KOPT-K1 (cell line): ENCODE measurements around the gene NELL1.

Experiments
- H3K27ac ChIP-seq: fragments of 200-600 bp; sonication (generic); 2 replicates; pipeline ENCODE4 v1.5.1; 2016; ENCODE audit warnings: antibody characterized with exemption, mild to moderate bottlenecking, low read depth, low read length; ENCODE audit not compliant: poor library complexity, severe bottlenecking
- H3K36me3 ChIP-seq: fragments of 200-600 bp; sonication (generic); 2 replicates; pipeline ENCODE4 v1.5.1; 2017; ENCODE audit warnings: antibody characterized with exemption, mild to moderate bottlenecking, low read length, moderate library complexity; ENCODE audit not compliant: insufficient read depth
- H3K9me3 ChIP-seq: fragments of 200-600 bp; sonication (generic); 2 replicates; pipeline ENCODE4 v1.5.1; 2017; ENCODE audit warnings: antibody characterized with exemption, low read length, mild to moderate bottlenecking; ENCODE audit not compliant: insufficient read depth, poor library complexity, severe bottlenecking

Gene NELL1

DNA sequence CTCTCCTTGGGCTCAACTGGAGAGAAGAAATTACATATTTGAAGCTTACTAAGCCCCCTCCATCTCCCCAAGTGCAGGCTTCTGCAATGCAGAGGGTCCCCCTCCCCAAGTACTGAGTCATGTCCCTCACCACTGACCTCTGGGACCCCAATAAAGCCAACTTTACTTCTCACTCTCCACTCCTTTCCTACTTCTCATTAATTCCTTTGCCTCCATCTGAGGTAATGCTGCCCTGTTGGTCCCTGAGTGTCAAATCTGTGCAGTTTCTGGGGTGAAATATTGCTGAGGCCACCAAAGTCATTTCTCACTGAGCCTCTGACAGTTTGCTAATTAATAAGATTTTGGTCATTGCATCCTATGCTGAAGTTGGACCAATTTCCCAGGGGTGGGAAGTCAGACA is 101.6 kb downstream of the NELL1 start:
- H3K36me3 ChIP-seq: no peaks in the 10 kb centered on the region
- no peak overlapping the region for H3K27ac ChIP-seq

GRCh38 chr11:20771681-20772080 is 102.3 kb downstream of the NELL1 start:
- no peaks in the 10 kb centered on the region for H3K36me3 ChIP-seq
- no peaks in the 10 kb centered on the region for H3K9me3 ChIP-seq
- no peak overlapping the region for H3K27ac ChIP-seq

More for the DNA sequence above, 101.6 kb downstream of the NELL1 start:
- H3K9me3 ChIP-seq: no peaks in the 10 kb centered on the region

- no peaks in the 10 kb centered on the region for H3K9me3 ChIP-seq
- H3K36me3 ChIP-seq: no peaks in the 10 kb centered on the region
- H3K27ac ChIP-seq: no peak overlapping the region
Measured at GRCh38 chr11:20775331-20775730, 105.9 kb downstream of the NELL1 start.

GRCh38 chr11:20782775-20783174 is 113.4 kb downstream of the NELL1 start:
- H3K36me3 ChIP-seq: no peaks in the 10 kb centered on the region
- no peaks in the 10 kb centered on the region for H3K9me3 ChIP-seq
- no peak overlapping the region for H3K27ac ChIP-seq

- H3K9me3 ChIP-seq: no peaks in the 10 kb centered on the region
- H3K27ac ChIP-seq: no peak overlapping the region
- no peaks in the 10 kb centered on the region for H3K36me3 ChIP-seq
Measured at GRCh38 chr11:20783220-20783619, 113.8 kb downstream of the NELL1 start.

- no peaks in the 10 kb centered on the region for H3K9me3 ChIP-seq
- H3K36me3 ChIP-seq: no peaks in the 10 kb centered on the region
- no peak overlapping the region for H3K27ac ChIP-seq
Measured at GRCh38 chr11:20790622-20791021, 121.2 kb downstream of the NELL1 start.

DNA sequence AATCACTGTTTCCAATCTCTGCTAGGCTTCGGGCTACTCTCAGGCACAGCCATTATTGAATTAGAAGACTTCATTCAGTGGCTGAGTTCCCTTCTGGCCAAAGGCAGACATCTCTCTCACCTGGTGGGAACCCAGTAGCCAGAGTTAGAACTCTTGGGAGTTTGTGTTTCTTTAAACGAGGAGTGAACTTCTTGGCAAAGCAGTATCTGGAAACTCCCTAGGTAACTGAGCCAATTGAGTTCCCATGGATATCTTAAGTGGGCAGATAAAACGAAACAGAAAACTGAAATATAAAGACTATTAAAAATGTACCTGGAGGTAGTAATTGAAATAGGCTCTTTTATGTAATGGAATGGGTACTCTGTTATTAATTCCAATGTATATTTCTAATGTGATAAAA is 125.6 kb downstream of the NELL1 start:
- Histone ChIP-seq H3K9me3 (no peaks in the 10 kb centered on the region), H3K36me3 (no peaks in the 10 kb centered on the region), H3K27ac (no peak overlapping the region)

DNA sequence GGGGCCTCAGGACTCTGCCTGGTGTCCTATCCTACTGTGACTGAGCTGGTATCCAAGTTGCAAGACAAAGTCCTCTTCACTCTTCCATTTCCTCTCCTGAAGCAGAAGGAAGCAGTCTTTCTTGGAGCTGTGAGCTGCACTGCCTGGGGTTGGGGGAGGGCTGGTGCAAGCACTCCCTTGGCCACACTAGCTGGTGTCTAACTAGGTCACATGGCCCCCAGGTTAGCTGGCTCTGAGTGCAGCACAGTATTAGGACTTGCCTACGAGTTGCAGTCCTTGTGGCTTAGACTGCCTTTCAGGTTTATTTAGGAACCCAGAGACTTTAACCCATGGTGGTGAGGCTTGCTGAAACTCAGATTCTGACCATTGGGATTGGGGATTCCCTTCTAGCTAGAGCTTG is 138.9 kb downstream of the NELL1 start:
- Histone ChIP-seq H3K9me3 (no peaks in the 10 kb centered on the region), H3K36me3 (no peaks in the 10 kb centered on the region), H3K27ac (no peak overlapping the region)

- H3K36me3 ChIP-seq: no peaks in the 10 kb centered on the region
- no peaks in the 10 kb centered on the region for H3K9me3 ChIP-seq
- no peak overlapping the region for H3K27ac ChIP-seq
Measured at GRCh38 chr11:20821046-20821445, 151.7 kb downstream of the NELL1 start.

- no peaks in the 10 kb centered on the region for H3K9me3 ChIP-seq
- no peak overlapping the region for H3K27ac ChIP-seq
- H3K36me3 ChIP-seq: no peaks in the 10 kb centered on the region
Measured at GRCh38 chr11:20821470-20821869, 152.1 kb downstream of the NELL1 start.

GRCh38 chr11:20824773-20825172 is 155.4 kb downstream of the NELL1 start:
- no peak overlapping the region for H3K27ac ChIP-seq
- no peaks in the 10 kb centered on the region for H3K9me3 ChIP-seq
- H3K36me3 ChIP-seq: no peaks in the 10 kb centered on the region

DNA sequence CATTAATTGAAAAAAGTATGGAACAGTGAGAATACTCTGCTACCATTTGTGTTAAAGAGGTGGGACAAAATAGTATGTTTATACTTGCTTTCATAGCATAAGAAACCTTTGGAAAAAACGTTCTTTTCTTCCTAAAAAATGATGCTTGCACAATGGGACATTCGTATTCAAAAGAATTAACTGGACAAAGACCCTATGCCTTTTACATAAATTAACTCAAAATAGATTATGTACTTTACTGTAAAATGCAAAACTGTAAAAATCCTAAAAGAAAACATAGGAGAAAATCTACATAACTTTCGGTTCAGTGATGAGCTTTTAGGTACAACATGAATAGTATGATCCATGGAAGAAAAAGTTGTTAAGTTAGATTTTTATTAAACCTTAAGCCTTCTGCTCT is 166.2 kb downstream of the NELL1 start:
- Histone ChIP-seq H3K9me3 (no peaks in the 10 kb centered on the region), H3K36me3 (no peaks in the 10 kb centered on the region), H3K27ac (no peak overlapping the region)

DNA sequence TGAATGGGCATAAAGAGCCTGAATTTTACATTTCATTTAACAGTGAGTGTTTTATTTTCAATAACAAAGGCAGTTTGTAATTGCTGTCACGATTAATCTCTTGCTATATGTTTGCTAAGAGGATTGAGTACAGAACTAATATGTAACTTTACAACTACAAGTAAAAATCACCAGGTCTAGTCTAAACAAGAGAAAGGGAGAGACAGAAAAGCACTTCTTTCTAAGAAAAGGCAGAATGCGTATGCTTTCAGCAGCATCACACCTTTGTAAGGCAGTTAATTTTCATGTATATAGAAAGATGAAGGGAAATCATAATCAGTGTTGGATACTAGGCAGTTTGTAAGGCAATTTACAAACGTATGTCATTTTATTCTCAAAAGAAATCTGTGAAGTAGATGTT is 169.8 kb downstream of the NELL1 start:
- Histone ChIP-seq H3K36me3 (no peaks in the 10 kb centered on the region), H3K9me3 (no peaks in the 10 kb centered on the region), H3K27ac (no peak overlapping the region)

GRCh38 chr11:20840341-20840740 is 171.0 kb downstream of the NELL1 start:
- H3K9me3 ChIP-seq: no peaks in the 10 kb centered on the region
- H3K36me3 ChIP-seq: no peaks in the 10 kb centered on the region
- no peak overlapping the region for H3K27ac ChIP-seq

DNA sequence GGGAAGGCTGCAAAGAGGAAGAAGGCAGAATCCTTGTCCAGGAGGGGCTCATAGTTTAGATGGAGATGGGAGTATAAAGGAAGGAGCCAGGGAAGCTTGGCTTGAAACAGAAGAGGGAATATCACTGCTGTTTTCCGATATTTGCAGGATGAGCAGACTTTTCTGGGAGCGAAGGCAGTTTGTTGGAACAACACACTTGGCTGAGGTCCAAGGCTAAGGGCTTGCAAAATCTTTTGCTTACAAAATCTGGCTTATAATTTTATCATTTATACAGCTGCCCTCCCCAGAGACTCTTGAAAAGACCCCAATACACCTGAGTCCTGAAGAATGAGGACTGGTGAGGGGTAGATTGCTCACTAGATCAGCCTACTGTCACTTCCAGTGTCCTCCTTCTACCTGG is 174.8 kb downstream of the NELL1 start:
- Histone ChIP-seq H3K9me3 (no peaks in the 10 kb centered on the region), H3K36me3 (no peaks in the 10 kb centered on the region), H3K27ac (no peak overlapping the region)

- Histone ChIP-seq H3K27ac (no peak overlapping the region), H3K9me3 (no peaks in the 10 kb centered on the region)
Measured at GRCh38 chr11:20844630-20845029, 175.2 kb downstream of the NELL1 start.

More at GRCh38 chr11:20844630-20845029, 175.2 kb downstream of the NELL1 start:
- no peaks in the 10 kb centered on the region for H3K36me3 ChIP-seq
